Liver (tissue), 9 donors: ENCODE measurements around the gene ZNF775. TPM values are rescaled to one million over a fixed set of nuclear protein-coding genes. Genes with fewer than 3 reads are reported as not detected.

Experiments
- DNase-seq: peaks from one replicate; pipeline ENCODE4 v3.0.0-alpha.2; 2017; ENCODE audit warnings: low spot score
- H3K27ac ChIP-seq, 2 donors: one replicate each; pipeline ENCODE4 v1.7.0; 2013; ENCODE audit warnings: inconsistent platforms in 2 of 2, low read length in 2 of 2, control low read depth in 1 of 2, low read depth in 1 of 2, mild to moderate bottlenecking in 1 of 2
- H3K27me3 ChIP-seq, 4 donors: one replicate each; pipeline versions ENCODE4 v1.6.1 to v1.7.0; 2013; ENCODE audit warnings: low read length in 3 of 4, inconsistent platforms in 1 of 4, mild to moderate bottlenecking in 1 of 4, moderate library complexity in 1 of 4; ENCODE audit not compliant: control insufficient read depth in 4 of 4, insufficient read depth in 4 of 4
- H3K36me3 ChIP-seq, 4 donors: one replicate each; pipeline versions ENCODE4 v1.6.1 to v1.7.0; 2013; ENCODE audit warnings: low read length in 3 of 4, mild to moderate bottlenecking in 3 of 4, low read depth in 1 of 4, moderate library complexity in 1 of 4; ENCODE audit not compliant: control insufficient read depth in 4 of 4, insufficient read depth in 3 of 4
- H3K4me1 ChIP-seq, 4 donors: one replicate each; pipeline versions ENCODE4 v1.6.1 to v1.7.0; 2013; ENCODE audit warnings: low read length in 3 of 4, mild to moderate bottlenecking in 3 of 4, moderate library complexity in 1 of 4; ENCODE audit not compliant: control insufficient read depth in 4 of 4, insufficient read depth in 4 of 4
- H3K4me3 ChIP-seq, 3 donors: one replicate each; pipeline versions ENCODE4 v1.6.1 to v1.7.0; 2013; ENCODE audit warnings: low read length in 3 of 3, control low read depth in 1 of 3, low read depth in 1 of 3, mild to moderate bottlenecking in 1 of 3
- H3K9ac ChIP-seq, 2 donors: one replicate each; pipeline ENCODE4 v1.7.0; 2013; ENCODE audit warnings: low read length in 2 of 2, mild to moderate bottlenecking in 2 of 2, moderate library complexity in 2 of 2, control low read depth in 1 of 2, low read depth in 1 of 2
- H3K9me3 ChIP-seq, 4 donors: one replicate each; pipeline versions ENCODE4 v1.6.1 to v1.7.0; 2013; ENCODE audit warnings: low read length in 3 of 4; ENCODE audit not compliant: control insufficient read depth in 4 of 4
- FOXA1 ChIP-seq: IDR thresholded peaks from 2 replicates; pipeline ENCODE4 v1.6.1; 2016; ENCODE audit warnings: antibody characterized with exemption
- GABPA ChIP-seq, 2 donors: IDR thresholded peaks in 1 of 2; conservative IDR thresholded peaks in 1 of 2; 2 replicates each; pipeline ENCODE4 v1.6.1; 2016; ENCODE audit warnings: antibody characterized with exemption in 2 of 2, mild to moderate bottlenecking in 1 of 2, moderate library complexity in 1 of 2
- HNF4A ChIP-seq, 2 donors: conservative IDR thresholded peaks; 2 replicates each; pipeline ENCODE4 v1.6.1; 2016; ENCODE audit warnings: antibody characterized with exemption in 2 of 2, mild to moderate bottlenecking in 2 of 2
- HNF4G ChIP-seq: IDR thresholded peaks from 2 replicates; pipeline ENCODE4 v1.6.1; 2016; ENCODE audit warnings: antibody characterized with exemption
- JUND ChIP-seq, 2 donors: IDR thresholded peaks; 2 replicates each; pipeline ENCODE4 v1.6.1; 2016; ENCODE audit warnings: antibody characterized with exemption in 2 of 2
- NR2F2 ChIP-seq: IDR thresholded peaks from 2 replicates; pipeline ENCODE4 v1.6.1; 2016; ENCODE audit warnings: antibody characterized with exemption
- RAD21 ChIP-seq, 2 donors: IDR thresholded peaks; 2 replicates each; pipeline ENCODE4 v1.6.1; 2016; ENCODE audit warnings: antibody characterized with exemption in 2 of 2, mild to moderate bottlenecking in 2 of 2
- RXRA ChIP-seq, 2 donors: IDR thresholded peaks; 2 replicates each; pipeline ENCODE4 v1.6.1; 2017 to 2018; ENCODE audit warnings: antibody characterized with exemption in 2 of 2, mild to moderate bottlenecking in 1 of 2
- TAF1 ChIP-seq: conservative IDR thresholded peaks from 2 replicates; pipeline ENCODE4 v1.6.1; 2016; ENCODE audit warnings: antibody characterized with exemption, mild to moderate bottlenecking
- YY1 ChIP-seq: IDR thresholded peaks from 2 replicates; pipeline ENCODE4 v1.6.1; 2016; ENCODE audit warnings: antibody characterized with exemption, mild to moderate bottlenecking
- WGBS: extraction: QIAGEN DNeasy Blood & Tissue Kit; methylation state at CpG from one replicate; pipeline ENCODE4 v1.1.7; 2013; 5-methylcytosine and 5-hydroxymethylcytosine counted together
- polyA plus RNA-seq, 2 donors: library from polyadenylated mRNA; stranded (reverse) in 1 of 2; unstranded in 1 of 2; fragments of 200-250 nt in 1 of 2; fragments of >200 nt in 1 of 2; fragmentation: Nextera tagmentation in 1 of 2; extraction: Ambion mirVana in 1 of 2; gene quantifications; one replicate each; pipeline versions ENCODE4 v1.2.1 to v1.2.3, GENCODE V29; 2013 to 2015
- total RNA-seq, 2 donors: library from RNA; depleted of rRNA; stranded (reverse); fragments of >200 nt; gene quantifications; one replicate each; pipeline ENCODE4 v1.2.3, GENCODE V29; 2014
- TF ChIP-seq, protein P1 (sequence below): IDR thresholded peaks from 2 replicates; pipeline ENCODE4 v1.6.1; 2016; ENCODE audit warnings: antibody characterized with exemption, mild to moderate bottlenecking
- TF ChIP-seq, protein P2 (sequence below): IDR thresholded peaks from 2 replicates; pipeline ENCODE4 v1.6.1; 2016; ENCODE audit warnings: antibody characterized with exemption
- TF ChIP-seq, protein P3 (sequence below): fragments of 150-350 bp; IDR thresholded peaks from 2 replicates; pipeline ENCODE4 v1.5.1; 2017; ENCODE audit warnings: improper control_type of control experiment, low read depth, low read length; ENCODE audit not compliant: missing input control
- donor health status: healthy.
- donor health status: healthy.
- donor health status: healthy.
- donor health status: healthy.
- donor health status: healthy.

The ZNF775 gene
- total and polyA plus RNA-seq, 4 donors = 0.08 to 3.1 (median 0.52) TPM

DNA sequence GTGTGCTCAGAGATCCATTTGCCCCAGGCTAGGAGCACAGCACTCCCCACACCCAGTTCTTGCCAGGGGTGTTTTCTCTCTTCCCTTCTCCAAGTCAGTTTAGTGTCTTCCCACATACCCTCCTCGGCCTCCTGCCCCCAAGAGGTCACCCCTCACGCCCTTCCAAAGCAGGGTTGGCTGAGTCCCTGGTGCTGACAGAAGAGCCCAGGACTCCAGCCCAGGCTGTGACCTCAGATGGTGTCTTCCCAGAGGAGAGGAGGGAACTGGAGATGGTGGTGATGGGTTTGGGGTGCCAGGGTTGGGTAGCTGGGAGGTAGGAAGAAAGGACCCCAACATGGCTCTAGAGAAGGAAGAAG, 19.8 kb downstream of the ZNF775 start:
- Histone ChIP-seq H3K9ac (no peak overlapping the region), H3K4me1 (peaks cover 0 to 3% (median under 1%) of the 10 kb centered on the region in 4 donors), H3K4me3 (no peak overlapping the region), H3K27me3 (no peaks in the 10 kb centered on the region), H3K9me3 (no peaks in the 10 kb centered on the region), H3K36me3 (peaks cover 0 to 4% (median 0%) of the 10 kb centered on the region in 4 donors), H3K27ac (no peak overlapping the region)
- DNase-seq = no peak
- WGBS = 91% methylated on average over 2 of the region's 2 CpGs
- no peak for TF ChIP-seq NR2F2
- no peak for TF ChIP-seq RXRA (IDR thresholded peaks at IDR 0.05)
- TF ChIP-seq, protein P1, sequence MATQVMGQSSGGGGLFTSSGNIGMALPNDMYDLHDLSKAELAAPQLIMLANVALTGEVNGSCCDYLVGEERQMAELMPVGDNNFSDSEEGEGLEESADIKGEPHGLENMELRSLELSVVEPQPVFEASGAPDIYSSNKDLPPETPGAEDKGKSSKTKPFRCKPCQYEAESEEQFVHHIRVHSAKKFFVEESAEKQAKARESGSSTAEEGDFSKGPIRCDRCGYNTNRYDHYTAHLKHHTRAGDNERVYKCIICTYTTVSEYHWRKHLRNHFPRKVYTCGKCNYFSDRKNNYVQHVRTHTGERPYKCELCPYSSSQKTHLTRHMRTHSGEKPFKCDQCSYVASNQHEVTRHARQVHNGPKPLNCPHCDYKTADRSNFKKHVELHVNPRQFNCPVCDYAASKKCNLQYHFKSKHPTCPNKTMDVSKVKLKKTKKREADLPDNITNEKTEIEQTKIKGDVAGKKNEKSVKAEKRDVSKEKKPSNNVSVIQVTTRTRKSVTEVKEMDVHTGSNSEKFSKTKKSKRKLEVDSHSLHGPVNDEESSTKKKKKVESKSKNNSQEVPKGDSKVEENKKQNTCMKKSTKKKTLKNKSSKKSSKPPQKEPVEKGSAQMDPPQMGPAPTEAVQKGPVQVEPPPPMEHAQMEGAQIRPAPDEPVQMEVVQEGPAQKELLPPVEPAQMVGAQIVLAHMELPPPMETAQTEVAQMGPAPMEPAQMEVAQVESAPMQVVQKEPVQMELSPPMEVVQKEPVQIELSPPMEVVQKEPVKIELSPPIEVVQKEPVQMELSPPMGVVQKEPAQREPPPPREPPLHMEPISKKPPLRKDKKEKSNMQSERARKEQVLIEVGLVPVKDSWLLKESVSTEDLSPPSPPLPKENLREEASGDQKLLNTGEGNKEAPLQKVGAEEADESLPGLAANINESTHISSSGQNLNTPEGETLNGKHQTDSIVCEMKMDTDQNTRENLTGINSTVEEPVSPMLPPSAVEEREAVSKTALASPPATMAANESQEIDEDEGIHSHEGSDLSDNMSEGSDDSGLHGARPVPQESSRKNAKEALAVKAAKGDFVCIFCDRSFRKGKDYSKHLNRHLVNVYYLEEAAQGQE = no peak
- no peak for TF ChIP-seq GABPA (IDR thresholded peaks at IDR 0.05 in 1 of 2, conservative IDR thresholded peaks at IDR 0.05 in 1 of 2)
- TF ChIP-seq RAD21 (IDR thresholded peaks at IDR 0.05) = no peak

DNA sequence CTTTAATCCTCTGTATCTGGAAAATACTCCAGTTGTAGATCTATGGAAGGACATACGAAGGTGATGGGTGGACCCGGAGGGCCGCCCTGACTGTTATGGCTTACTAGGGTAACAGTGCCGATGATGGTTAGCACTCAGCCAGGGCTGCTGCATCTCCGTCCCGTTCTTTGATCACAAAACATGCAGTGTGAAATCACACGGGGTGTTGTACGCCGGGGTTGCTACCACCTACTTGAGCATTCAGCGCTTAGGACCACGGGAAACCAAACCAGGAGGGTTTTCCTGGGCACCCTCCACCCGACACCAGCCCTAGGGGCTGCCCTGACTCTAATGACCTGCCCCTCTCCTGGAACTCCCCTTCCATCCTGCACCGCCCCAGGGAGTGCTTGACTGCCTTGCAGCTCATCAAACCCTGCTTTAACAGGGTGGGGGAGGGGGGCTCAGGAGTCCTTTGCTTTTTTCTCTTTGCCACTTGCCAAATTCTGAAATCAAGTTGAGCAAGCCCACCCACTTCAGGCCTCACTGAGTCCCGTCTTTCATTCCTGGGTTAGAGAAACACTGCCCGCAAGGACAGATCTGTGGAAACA, 20.4 kb downstream of the ZNF775 start:
- peaks cover 2 to 6% (median 4%) of the 10 kb centered on the region in 4 donors for H3K4me1 ChIP-seq
- no peaks in the 10 kb centered on the region for H3K27me3 ChIP-seq
- 89% methylated on average over 15 of the region's 15 CpGs for WGBS
- no peak overlapping the region for H3K4me3 ChIP-seq
- TF ChIP-seq YY1 (no peak), RXRA (IDR thresholded peaks at IDR 0.05) (no peak), TAF1 (no peak), GABPA (IDR thresholded peaks at IDR 0.05 in 1 of 2, conservative IDR thresholded peaks at IDR 0.05 in 1 of 2) (no peak)
- H3K9ac ChIP-seq = no peak overlapping the region
- no peaks in the 10 kb centered on the region for H3K9me3 ChIP-seq
- H3K27ac ChIP-seq = no peak overlapping the region
- H3K36me3 ChIP-seq = peaks cover 0 to 4% (median 0%) of the 10 kb centered on the region in 4 donors
- DNase-seq = no peak

DNA sequence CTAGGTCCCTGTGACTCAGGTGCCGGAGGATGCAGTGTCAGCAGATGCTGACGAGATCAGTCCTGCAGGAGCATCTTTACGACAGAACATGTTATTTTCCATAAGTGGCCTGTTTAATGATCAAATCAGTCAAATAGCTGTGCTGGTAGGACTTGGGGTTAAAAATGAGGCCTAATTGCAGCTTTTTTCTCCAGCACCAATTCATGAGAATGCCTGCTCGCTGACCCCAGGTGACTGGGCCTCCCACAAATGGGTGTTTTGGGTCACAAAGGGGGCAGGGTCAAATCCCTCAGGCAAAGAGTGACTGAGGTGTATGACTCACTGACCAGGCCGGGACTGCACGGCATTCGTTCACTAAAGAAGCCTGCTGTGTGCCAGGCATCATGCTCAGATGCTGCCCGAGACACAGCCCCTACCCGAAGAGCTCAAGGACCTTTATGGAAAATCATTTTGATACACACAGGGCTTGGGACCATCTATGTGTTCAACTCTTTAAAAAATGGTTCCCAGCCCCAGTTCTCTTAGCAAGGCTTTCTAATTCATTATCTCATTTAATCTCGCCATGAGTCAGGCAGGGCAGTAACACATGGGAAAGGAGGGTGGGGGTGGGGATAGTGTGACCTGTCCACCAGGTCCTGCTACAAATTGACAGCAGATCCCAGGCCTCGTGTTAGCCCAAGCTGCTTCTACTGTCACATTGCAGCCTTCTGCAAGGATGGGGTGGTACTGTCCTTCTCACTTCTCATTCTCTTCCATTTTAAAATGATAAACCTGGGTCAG, 21.1 kb downstream of the ZNF775 start:
- Histone ChIP-seq H3K27ac (no peak overlapping the region), H3K36me3 (peaks cover 0 to 4% (median 0%) of the 10 kb centered on the region in 4 donors), H3K9me3 (no peaks in the 10 kb centered on the region), H3K27me3 (no peaks in the 10 kb centered on the region), H3K4me1 (peaks cover 3 to 9% (median 5%) of the 10 kb centered on the region in 4 donors), H3K9ac (no peak overlapping the region), H3K4me3 (no peak overlapping the region)
- WGBS = 74% methylated on average over 11 of the region's 11 CpGs
- no peak for DNase-seq
- TF ChIP-seq RAD21 (IDR thresholded peaks at IDR 0.05) (no peak), JUND (IDR thresholded peaks at IDR 0.05) (no peak), HNF4G (no peak), FOXA1 (no peak), GABPA (IDR thresholded peaks at IDR 0.05 in 1 of 2, conservative IDR thresholded peaks at IDR 0.05 in 1 of 2) (no peak), TAF1 (no peak), YY1 (no peak), RXRA (IDR thresholded peaks at IDR 0.05) (no peak), HNF4A (conservative IDR thresholded peaks at IDR 0.05) (no peak)
- TF ChIP-seq, protein P1 = no peak
- TF ChIP-seq, protein P2, sequence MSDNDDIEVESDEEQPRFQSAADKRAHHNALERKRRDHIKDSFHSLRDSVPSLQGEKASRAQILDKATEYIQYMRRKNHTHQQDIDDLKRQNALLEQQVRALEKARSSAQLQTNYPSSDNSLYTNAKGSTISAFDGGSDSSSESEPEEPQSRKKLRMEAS = no peak
- TF ChIP-seq, protein P3, sequence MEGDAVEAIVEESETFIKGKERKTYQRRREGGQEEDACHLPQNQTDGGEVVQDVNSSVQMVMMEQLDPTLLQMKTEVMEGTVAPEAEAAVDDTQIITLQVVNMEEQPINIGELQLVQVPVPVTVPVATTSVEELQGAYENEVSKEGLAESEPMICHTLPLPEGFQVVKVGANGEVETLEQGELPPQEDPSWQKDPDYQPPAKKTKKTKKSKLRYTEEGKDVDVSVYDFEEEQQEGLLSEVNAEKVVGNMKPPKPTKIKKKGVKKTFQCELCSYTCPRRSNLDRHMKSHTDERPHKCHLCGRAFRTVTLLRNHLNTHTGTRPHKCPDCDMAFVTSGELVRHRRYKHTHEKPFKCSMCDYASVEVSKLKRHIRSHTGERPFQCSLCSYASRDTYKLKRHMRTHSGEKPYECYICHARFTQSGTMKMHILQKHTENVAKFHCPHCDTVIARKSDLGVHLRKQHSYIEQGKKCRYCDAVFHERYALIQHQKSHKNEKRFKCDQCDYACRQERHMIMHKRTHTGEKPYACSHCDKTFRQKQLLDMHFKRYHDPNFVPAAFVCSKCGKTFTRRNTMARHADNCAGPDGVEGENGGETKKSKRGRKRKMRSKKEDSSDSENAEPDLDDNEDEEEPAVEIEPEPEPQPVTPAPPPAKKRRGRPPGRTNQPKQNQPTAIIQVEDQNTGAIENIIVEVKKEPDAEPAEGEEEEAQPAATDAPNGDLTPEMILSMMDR = no peak
